PC-3 (cell line): ENCODE data around the gene CADPS2.

Source experiments
- EZH2 ChIP-seq: fragments of 300-600 bp; sonication (generic); IDR thresholded peaks from one replicate; pipeline ENCODE4 v1.6.1; 2017; ENCODE audit warnings: antibody characterized with exemption, mild to moderate bottlenecking, low read length; ENCODE audit not compliant: unreplicated experiment
- EZH2phosphoT487 ChIP-seq: fragments of 300-600 bp; sonication (generic); IDR thresholded peaks from 2 replicates; pipeline ENCODE4 v1.6.1; 2018; ENCODE audit warnings: mild to moderate bottlenecking, antibody characterized with exemption, low read length, borderline replicate concordance
- TF ChIP-seq, protein P1 (sequence below): fragments of 300-600 bp; sonication (generic); conservative IDR thresholded peaks from 2 replicates; pipeline ENCODE4 v1.5.1; 2017; ENCODE audit warnings: antibody characterized with exemption, low read depth, mild to moderate bottlenecking, low read length

DNA sequence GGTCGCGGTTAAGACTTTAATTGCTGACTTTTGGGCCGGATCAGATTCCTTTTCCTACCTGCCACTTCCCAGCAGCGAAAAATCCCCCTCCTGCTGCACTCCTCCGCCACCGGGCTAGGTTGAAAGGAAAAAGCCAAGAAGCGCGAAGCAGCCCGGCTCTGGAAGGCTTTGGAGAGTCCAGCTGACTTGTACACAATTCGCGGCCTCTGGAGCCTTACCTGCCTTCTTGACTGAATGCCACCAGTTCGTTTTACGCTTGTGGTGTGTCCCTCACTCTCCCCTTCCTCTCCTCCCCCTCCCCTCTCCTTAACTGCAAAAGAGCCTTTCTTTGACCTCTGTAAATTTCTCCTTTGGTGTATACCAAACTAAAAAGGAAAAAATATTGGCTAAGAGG lies 579.0 kb downstream of the CADPS2 start:
- TF ChIP-seq, protein P1, sequence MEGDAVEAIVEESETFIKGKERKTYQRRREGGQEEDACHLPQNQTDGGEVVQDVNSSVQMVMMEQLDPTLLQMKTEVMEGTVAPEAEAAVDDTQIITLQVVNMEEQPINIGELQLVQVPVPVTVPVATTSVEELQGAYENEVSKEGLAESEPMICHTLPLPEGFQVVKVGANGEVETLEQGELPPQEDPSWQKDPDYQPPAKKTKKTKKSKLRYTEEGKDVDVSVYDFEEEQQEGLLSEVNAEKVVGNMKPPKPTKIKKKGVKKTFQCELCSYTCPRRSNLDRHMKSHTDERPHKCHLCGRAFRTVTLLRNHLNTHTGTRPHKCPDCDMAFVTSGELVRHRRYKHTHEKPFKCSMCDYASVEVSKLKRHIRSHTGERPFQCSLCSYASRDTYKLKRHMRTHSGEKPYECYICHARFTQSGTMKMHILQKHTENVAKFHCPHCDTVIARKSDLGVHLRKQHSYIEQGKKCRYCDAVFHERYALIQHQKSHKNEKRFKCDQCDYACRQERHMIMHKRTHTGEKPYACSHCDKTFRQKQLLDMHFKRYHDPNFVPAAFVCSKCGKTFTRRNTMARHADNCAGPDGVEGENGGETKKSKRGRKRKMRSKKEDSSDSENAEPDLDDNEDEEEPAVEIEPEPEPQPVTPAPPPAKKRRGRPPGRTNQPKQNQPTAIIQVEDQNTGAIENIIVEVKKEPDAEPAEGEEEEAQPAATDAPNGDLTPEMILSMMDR = no peak
- TF ChIP-seq EZH2 (no peak), EZH2phosphoT487 (no peak)
